GM18507 (cell line): ENCODE results near the gene SLCO3A1.
"Not testable (repeated sequence)": the region's sequence is repeated elsewhere in the genome, so short reads cannot be mapped to it uniquely, and the experiment has no call there.

Source experiments
- DNase-seq: peaks from one replicate; pipeline ENCODE4 v3.0.0; 2011; ENCODE audit warnings: low read depth; ENCODE audit not compliant: insufficient read length; ENCODE audit errors: extremely low spot score
- FAIRE-seq: peaks from 2 replicates; lab custom pipeline; 2011; peaks lifted over from hg19 to GRCh38; lab: Jason Lieb, UNC

The SLCO3A1 gene

DNA sequence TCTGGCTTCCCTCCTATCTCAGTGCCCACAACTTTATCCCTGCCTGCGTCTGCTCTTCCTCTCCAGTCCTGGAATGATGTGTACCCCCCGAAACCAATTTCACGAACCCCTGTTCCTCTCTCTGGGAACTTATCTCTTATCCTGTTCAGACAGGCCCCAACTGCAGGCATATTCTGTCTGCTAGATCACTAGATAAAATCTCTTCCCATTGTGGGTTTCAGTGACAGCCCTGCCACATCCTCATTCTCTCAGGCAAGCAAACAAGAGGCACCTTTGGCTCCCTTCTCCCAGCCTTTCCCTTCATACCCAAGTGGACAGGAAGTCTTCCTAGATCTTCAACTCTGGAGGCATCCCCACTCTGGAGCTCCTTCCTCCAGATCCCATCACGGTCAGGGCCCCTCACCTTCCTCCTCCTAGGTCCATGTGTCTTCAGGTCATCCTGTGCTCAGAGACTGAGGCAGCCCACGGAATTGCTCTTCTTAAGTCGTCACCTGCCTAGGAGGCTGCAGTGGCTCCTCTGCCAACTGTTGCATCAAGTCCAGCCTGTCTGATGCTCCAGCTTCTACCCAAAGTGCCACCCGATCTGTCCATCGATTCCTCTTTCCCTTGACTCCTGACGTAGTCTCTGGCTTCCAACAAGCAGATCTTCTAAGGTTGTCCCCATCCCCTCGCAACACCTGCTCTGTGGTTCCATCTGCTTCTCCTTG, 190.8 kb downstream of the SLCO3A1 start:
- FAIRE-seq (no peak), DNase-seq (no peak)

- FAIRE-seq (no peak), DNase-seq (no peak)
Observed at GRCh38 chr15:92047900-92048299, 194.4 kb downstream of the SLCO3A1 start.

- DNase-seq (no peak), FAIRE-seq (no peak)
Observed at GRCh38 chr15:92048739-92049138, 195.2 kb downstream of the SLCO3A1 start.

- DNase-seq = no peak
- no peak for FAIRE-seq
Observed at GRCh38 chr15:92049290-92049989, 195.9 kb downstream of the SLCO3A1 start.

DNA sequence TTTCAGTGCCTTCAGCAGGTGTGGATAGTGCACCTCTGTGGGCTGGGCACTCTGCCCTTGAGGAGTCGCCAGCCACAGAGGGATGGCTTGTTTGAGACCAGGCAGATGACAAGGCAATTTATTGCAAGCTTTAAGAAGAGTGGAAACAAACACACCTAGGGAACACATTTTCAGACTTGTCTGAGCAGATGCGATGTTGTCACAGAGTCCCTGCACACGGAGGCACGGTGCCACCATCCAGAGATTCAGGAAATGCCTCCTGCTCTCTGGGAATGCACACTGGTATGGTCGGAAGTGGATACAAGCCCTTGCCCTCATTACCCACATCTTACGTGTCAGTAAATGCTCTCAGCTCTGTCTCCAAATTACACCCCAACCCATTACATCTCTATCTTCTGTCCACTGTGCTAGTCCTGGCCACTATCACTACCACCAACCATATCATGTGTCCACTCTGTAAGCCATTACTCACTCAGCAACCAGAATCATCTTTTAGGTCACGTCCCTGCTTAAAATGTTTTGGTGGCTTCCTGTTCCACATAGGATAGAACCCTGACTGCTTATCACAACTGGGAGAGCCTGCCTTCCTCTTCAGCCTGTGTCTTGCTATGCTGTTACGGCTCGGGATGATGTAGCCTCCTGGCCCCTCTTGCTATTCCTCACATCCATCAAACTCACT, 196.9 kb downstream of the SLCO3A1 start:
- DNase-seq = no peak
- no peak for FAIRE-seq

GRCh38 chr15:92051716-92052115, 198.2 kb downstream of the SLCO3A1 start:
- DNase-seq = no peak
- FAIRE-seq = no peak

DNA sequence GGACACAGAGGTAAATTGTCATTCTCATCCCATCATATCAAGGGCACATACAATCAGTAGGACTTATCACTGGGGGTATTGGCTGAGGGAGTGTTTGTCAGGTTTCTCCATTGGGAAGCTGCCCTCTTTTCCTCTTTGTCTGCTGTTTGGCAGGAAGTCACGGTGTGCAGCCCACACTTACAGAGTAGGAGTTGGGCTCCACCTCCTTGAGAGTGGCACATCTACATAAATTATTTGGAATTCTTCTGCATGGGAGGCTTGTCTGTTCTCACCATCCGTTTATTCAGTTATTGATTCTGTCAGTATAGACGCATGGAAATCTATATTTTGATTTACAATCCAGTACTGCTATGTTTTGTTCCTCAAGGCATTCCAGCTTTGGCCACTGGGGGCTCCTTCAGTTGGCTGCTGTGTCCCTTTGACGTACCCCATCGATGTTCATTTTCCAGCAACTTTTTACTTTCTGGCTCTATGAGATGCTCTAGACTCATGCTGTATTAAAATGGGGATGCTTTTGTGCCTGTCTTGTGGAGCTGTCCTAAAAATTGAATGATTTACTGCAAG, 200.3 kb downstream of the SLCO3A1 start:
- FAIRE-seq (no peak), DNase-seq (no peak)

GRCh38 chr15:92056875-92057274, 203.4 kb downstream of the SLCO3A1 start:
- DNase-seq = no peak

GRCh38 chr15:92059036-92059970, 205.8 kb downstream of the SLCO3A1 start:
- DNase-seq = no peak
- FAIRE-seq = no peak

More at GRCh38 chr15:92056875-92057274, 203.4 kb downstream of the SLCO3A1 start:
- no peak for FAIRE-seq

DNA sequence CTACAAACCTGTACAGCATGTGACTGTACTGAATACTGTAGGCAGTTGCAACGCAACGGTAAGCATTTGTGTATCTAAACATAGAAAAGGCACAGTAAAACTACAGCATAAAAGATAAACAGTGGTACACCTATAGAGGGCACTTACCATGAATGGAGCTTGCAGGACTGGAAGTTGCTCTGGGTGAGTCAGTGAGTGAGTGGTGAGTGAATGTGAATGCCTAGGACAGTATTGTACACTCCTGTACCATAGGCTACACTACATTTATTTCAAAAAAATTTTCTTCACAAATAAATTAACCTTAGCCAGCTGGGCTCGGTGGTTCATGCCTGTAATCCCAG, 206.4 kb downstream of the SLCO3A1 start:
- DNase-seq, FAIRE-seq: not testable (repeated sequence)

DNA sequence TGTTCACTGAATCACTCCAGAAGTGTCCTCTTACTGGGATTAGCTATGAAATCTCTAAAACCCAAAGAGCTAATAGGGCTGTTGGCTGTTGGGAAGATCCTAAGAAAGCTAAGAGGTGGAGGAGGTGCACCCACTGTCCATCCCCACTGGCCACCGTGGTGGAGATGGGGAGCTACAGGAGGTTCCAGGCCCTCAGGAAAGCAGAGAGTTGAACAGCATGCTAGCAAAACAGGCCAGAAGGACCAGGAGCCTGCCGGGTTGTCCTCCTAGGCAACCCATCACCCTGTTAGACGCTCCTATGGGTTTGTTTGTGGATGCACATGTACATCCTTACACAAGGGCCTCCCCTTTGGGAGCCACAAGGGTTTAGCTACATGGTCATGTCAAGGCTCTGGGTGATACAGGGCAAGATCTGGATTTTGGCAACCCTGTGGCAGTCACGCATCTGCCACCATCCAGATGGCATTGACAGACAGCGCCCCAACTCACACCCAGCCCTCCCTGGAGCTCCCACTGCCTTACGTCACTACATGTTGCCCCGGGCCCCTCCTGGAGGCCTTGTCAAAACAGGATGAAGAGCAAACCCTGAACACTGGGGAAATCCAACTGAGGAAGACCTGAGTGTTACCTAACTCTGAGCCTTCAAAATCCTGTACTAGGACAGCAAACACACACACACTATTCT, 208.1 kb downstream of the SLCO3A1 start:
- no peak for FAIRE-seq
- DNase-seq = no peak

DNA sequence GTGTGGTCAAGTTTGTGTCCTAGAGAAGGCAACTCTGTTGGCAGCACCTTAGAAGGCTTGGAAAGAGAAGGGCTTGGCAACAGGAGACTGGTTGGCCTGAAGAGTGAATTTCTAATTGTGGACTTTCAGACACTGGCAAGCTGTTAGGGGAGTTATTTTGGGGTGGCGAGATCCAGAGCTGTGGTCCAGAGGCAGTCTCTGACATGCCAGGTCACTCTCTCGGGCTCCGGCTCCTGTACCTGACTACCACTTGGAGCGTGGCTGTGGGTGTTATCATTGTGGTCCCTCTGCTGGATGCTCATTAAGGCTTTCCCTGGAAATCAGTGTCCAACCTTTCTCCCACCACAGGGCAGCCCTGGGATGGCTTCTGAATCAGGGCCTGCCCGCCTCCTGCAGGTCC, 209.0 kb downstream of the SLCO3A1 start:
- DNase-seq (no peak), FAIRE-seq (no peak)

DNA sequence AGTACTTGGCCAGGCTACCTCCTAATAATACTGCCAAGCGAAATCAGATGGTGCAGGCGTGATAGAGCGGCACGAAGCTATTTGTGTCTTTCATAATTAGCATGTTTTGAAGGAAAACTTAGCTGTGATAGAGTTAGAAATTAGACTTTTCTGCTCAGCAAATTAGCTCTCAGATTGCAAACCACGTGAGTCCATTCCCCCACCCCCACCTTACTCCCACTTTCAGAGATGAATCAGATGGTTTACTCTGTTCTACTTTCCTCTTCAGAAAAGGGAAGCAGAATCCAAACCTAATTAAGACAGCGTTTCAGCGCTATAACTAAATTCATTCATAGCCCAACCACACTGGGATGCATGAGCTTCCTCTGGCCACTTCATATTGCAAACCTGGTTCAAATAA, 214.6 kb downstream of the SLCO3A1 start:
- FAIRE-seq = peak; percentile 84
- DNase-seq = no peak

- FAIRE-seq (peak; percentile 76), DNase-seq (no peak)
Observed at GRCh38 chr15:92069308-92070250, 216.1 kb downstream of the SLCO3A1 start.

DNA sequence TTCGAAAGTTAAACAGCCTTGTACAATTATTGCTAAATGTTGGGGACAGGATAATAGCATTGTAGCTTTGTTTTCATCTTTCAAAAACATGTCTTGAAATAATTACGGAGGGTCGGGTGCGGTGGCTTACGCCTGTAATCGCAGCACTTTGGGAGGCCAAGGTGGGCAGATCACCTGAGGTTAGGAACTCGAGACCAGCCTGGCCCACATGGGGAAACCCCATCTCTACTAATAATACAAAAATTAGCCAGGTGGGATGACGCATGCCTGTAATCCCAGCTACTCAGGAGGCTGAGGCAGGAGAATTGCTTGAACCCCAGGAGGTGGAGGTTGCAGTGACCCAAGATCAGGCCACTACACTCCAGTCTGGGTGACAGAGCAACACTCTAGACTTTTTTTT, 216.7 kb downstream of the SLCO3A1 start:
- not testable (repeated sequence) for FAIRE-seq, DNase-seq

GRCh38 chr15:92071045-92071634, 217.6 kb downstream of the SLCO3A1 start:
- DNase-seq = no peak
- FAIRE-seq = no peak

DNA sequence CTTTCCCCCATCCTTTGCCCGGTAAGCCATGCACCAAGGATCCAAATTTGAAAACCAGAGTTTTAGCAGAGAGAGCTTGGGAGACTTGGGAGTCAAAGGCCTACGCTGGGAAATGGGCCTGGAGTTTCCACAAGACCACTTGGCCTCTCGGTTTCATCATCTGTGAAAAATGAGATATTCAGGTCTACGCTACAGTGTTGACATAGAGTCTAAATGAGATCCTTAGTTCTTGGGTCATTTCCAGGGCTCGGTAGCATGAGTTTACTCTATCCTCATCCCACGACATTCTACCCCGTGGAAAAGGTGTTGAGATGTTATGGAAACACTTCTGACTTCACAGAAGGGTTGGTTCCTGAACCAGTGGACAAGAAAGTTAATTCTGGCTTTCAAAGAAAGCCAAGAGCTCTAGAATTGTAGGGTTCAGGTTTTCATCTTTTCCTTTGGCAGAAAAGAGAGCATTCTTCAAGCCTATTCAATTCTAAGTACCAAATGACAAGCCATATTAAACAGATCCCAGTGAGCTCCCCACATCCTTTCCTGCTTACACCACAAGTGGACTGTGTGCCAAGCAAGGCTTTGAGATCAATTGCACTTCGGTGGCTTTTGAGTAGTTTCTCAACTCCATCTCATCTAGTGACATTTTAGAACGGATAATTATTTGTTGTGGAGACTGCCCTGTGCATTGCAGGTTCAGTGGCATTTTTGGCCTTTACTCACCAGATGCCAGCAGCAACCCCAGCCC, 219.7 kb downstream of the SLCO3A1 start:
- DNase-seq (no peak), FAIRE-seq (no peak)
